Activated CD8-positive, alpha-beta memory T cell treated with anti-CD3 and anti-CD28 coated beads for 24 hours (primary cell): ENCODE measurements around the gene CD207.
"Not testable (repeated sequence)": the region's sequence is repeated elsewhere in the genome, so short reads cannot be mapped to it uniquely, and the experiment has no call there.

Experiments
- DNase-seq: peaks from one replicate; pipeline ENCODE4 v3.0.0-alpha.2; 2020

Gene CD207

DNA sequence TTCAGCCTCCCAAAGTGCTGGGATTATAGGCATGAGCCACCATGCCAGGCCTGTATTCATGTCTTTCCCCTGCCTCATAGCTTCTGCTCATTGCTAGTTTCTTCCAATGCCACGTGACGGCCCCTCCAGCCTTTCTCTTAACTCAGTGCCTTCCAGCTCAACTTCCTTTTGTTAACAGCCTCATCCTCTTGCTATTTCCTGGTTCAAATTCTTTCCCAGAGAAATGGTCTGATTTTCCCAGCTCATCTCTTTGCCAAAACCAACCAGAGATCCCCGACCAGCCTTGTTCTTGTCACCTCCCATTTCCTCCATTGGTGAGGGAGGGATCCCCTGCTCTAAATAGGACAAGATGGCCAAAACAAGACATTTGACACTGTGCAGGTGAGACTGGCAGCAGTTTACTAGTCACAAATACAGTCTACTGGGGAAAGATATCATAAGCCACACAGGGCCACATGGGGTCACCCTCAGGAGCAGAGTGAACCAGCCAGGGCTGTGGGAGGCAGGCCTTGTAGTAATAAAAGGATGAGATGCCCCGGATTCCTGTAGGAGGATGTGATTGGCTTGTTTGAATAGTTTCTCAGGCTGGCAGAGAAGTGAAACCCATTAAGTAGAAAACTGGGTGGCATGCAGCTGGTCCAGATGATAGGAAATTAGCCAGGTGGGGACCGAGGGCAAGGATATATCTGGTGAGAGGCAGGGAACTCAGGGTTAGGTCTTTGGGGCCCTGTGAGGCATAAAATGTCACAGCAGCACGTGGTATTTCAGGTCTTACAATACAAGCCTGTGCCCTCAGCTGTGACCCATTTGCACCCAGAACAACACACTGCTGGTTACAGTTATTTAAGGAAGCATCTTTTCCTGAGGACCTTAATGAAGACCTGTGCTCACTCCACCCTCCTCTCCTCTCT is 6.4 kb downstream of the CD207 start:
- peak; percentile 44 for DNase-seq

DNA sequence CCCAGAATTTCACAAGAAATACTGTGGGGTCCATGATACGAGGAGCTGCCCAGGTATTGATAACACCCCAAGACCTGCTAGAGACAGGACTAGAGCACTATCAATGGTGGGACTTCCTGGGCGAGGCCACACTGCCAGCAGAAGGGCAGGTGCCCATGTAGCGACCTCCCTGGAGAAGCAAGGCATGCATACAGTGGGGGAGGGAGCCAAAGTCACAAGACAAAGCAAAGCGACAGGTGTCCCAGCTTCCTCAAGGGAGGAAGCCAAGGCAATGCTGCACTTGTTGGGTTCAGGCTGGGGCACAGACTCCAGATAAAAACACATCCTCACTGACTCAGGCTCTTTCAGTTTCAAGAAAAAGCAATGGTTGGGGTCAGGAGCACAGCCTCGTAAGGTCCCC is 7.5 kb downstream of the CD207 start:
- DNase-seq = no peak

DNA sequence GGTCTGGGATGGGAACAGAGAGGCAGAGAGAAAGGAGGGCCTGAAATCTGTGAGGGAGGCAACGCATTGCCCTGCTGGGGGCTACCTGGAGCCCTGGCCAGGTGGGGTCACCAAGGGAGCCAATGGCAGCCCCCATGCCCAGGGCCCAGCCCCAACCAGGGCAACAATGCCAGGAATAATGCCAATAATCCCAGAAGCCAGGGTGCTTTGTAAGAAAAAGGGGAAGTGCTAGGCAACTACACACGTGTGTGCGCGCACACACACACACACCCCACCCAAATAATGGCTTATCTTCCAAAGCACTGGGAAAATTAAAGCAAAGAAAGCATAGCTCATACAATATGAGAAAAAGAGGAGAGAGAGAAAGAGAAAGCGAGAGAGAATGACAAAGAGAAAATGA is 8.2 kb downstream of the CD207 start:
- DNase-seq = no peak

DNA sequence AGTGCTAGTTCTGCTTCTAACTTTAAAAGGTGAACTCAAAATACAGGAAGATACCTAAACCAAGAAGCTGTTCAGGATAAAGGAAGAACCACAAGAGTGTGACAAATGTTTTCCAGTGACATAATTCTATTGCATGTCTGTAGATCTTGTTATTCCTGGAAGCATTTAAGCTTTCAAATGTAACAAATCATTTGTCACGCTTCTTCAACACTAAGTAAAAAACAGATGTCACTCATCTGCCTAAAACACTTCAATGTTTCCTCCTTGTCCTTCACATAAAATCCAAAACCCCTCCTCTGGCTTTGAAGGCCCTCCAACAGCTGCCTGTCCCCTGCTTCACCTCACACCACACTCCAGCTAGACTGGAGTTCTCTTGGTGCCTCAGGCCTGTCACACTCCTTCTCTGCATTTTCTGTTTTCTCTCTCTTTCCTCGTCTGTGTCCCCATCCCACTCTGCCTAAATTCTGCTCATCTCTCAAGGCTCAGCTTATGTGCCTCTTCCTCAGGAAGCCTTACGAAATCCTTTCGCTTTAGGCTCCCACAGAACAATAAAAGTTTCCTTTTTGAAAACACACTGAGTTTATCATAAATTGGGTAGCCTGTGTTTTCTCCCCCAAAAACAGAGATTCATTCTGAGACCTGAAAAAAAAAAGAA is 8.8 kb downstream of the CD207 start:
- no peak for DNase-seq

DNA sequence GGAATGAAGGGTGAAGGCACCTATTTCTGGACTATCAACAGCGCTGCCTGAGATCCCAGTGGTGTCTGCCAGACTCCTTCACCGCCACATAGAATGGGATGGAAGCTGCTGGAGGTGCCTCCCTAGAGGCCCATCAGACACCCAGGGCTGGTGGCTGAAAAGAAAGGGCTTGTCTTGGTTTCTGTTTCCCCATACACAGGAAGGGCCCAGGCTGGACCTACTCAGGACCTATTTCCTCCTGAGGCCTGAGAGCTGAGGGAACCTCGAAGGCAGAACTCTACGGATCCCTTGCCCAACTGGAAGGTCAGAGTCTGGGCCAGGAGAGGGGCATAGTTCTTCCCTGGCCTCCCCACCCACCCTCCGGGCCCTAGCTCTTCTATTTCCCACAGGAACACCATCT is 12.4 kb downstream of the CD207 start:
- DNase-seq = peak; percentile 49

DNA sequence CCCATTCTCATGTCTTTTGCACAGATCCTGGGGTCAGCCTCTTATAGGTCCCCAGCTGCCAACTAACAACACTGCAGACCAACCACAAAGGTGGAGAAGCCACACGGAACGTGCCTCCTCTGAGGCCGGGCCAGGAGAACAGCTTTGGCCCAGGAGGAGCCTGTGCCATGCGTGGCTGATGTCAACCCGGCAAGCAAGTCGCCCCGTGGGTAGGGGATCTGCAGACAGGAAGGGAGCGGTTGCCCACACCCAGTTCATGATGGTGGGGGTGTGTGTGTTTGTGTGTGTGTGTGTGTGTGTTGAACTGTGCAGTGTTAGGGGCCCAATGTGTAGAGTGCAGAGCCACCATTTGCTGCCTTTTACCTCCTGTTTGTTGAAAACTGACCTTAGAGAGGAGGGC is 12.8 kb downstream of the CD207 start:
- peak; percentile 47 for DNase-seq

DNA sequence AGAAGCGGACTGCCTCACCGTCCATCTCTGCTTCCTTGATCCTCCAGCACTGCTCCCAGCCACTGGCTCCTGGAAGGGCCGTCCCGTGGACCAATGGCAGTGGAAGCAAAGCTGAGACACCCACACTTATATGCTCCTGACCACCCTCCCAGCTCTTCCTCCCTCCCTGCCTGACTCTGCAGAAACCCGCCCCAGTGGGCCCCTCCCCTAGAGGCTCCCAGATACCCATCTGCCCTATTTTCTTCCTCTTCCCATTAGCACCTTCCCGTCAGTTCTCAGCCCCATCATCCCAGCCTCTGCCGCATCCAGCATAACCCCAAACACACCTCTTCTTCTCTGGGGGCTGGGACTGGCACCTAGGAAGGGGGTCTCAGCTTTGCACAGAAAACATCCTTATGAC is 15.1 kb downstream of the CD207 start, which contains the start of gene CLEC4F:
TSS of gene CLEC4F (minus strand) at position 101 of the 400 bp plus-strand sequence. CDS start at position 25, 76 bp downstream.
- no peak for DNase-seq

DNA sequence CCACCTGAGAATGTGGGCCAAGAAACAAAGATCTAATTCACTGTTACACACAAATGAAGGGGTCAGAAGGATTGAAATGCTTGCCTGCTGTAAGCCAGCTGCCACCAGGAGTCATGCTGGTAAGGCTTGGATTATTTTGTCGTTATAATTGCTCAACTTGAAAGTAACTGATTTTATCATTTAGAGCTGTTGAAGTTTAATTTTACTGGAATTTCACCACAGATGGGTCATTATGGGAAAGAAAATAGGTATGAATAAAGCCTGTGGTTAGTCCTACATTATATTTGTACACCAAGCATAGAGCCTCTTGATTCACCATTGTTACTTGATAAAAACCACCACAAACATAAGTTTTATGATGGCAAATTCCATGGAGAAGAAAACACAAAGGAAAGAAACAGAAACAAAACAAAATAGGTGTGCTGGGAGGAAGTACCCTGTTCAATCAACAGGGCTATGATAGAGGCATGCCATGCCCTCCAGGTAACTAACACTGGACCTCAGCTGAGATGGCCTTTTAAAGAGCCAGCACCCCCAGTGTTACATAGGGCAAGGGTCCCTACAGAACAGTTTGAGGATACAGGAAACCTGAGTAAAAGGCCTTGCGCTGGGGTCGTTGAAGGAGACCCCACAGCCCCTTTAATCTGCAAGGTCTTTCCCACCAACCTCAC is 18.2 kb downstream of the CD207 start:
- DNase-seq = no peak

DNA sequence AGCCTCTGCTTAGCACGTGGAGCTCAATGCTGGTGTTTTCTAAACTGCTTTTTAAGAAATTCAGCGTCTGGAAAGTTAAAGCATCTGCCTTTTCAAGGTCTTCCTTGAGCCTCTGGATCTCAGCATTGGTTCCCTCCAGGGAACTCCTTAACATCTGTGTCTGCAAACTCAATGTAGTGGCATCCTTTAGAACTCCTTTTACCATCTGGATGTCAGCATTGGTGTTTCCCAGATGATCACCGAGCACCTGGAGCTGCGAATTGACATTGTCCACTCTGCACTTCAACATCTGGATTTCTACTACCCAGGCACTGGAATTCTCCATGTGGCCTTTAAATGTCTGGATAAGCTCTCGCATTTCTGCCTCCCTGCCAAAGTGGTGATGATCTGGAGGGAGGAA is 18.9 kb downstream of the CD207 start:
- DNase-seq = no peak

DNA sequence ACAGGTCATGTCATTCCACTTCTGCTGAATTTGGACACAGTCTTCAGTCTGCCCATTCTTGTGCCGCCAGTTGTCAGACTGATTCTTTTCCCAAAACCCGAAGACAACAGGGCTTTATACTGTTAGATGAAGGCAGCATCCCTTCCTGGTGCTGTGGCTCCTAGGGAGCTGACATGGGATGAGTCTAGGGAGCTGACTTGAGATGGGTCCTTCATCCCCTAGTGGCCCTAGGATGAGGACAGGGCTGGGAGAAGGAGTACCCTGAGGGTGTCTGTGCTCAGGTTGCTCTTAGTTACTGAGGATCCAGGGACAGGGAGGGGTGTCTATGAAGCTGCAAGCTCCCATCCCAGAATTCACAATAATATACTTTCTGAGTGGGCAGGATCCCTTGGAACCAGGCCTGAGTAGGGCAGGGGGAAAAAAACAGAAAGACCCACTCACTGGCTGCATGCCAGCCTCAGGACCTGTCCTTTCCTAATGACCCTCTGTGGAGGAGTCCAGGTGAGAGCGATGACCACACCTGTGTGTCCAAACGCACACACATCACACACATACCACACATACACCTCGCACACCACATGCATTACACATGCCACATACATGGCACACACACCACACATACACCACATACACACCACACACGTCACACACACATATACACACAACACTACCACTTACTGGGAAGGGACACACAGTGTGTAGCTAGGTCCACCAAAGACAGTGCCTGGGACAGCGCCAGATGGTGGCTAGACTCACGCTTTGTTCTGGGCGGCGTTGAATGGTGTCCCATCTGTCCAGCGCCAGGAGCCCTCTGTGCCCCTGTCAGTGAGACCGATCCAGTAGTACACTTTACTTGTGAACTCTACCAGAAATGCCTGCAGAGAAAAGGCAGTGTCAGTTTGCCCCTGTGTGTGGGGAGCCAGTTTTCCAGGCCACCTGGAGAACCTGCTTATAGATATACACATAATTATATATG is 26.3 kb downstream of the CD207 start:
- no peak for DNase-seq

DNA sequence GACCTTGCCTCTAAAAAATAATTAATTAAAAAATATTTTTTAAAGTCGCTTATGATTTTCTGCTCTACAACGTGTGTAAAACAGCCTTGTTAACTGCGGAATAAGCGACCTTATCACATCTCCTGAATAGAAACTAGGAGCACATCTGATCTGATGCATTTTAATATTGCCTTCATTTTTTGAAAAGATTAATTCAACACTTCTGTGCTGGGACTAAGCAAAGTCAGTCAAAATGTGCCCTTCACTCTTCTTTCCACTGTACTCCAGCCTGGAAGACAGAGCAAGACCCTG is 27.8 kb downstream of the CD207 start:
- no peak for DNase-seq

DNA sequence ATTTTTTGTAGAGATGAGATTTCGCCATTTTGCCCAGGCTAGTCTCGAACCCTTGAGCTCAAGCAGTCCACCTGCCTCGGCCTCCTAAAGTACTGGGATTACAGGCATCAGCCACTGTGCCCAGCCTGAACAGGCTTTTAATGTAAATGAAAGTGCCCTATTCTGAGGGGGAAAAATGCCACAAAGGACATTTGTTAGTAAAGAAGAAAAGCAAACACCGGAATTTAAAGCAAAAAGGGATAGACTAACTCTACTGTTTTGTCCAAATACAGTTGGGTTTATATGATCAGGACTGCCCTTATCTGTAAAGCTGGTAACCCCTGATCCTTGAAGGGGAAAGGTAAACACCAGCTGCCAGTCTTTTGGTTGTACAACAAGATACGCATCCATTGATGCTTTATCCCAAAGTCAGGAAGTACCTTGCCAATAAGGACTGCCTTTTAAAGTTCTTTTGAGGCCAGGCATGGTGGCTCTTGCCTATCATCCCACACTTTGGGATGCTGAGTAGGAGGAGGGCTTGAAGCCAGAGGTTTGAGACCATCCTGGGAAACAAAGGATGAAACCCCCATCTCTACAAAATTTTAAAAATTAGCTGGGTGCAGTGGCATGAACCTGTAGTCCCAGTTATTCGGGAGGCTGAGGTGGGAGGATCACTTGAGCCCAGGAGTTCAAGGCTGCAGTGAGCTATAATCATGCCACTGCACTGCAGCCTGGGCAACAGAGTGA is 28.4 kb downstream of the CD207 start:
- no peak for DNase-seq

DNA sequence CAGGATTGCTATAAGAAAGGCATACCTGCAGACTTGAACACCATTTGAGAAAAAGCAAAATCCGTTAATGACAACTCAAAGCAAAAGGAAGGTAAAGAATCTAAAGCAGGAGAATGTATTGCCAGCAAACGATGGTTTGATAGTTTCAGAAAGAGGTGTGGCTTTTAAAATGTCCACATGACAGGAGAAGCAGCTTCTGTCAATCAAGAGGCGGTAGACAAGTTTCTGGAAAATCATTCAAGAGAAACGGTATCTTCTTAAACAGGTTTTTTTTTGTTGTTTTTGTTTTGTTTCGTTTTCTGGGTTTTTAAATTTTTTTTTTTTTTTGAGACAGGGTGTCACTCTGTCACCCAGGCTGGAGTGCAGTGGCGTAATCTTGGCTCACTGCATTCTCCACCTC is 29.0 kb downstream of the CD207 start:
- DNase-seq = no peak

DNA sequence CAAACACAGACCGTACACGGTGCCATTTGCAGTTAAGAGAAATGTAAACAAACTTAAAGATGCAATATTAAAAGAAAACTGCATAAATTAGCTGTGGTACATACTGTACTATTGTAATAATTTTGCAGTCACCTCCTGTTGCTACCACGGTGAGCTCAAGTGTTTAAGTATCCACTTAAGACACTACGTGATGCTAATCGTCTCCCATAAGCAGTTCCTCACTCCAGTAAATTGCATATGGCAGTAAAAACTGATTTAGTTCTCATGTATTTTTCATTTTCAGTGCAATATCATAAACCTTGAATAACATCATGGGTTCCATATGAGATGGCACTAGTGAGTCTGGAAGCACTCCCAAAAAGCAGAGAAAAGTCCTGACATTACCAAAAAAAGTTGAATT is 29.6 kb downstream of the CD207 start:
- DNase-seq = no peak

DNA sequence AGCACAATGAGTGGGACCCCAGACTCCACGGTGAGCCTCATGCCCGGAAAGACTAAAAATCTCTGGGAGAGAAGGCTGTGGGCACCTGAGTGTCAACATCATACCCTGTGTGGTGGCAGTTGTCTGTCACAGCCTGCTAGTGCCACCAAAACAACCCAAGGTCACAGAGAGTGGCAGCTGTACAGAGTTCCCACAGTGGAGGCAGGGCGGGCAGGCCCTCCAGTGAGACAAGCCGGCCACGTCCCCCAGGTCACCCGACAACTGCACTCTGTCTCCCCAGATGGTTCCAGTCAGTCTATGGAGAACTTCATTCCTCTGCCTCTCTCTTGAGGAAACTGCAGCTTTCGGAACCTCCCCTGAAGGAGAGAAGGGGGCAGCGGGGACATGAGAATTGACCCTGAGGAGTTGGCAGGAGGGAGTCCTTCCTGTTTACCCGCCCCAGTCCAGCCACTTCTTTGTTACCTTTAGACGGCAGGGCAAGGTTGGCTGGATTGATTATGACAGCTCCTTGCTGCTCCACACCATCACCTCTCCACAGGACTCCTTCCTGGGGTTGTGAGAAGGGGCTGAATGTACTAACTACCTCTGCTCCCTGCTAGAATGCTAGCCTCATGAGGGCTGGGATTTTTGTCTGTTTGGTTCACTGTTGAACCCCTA is 33.9 kb downstream of the CD207 start:
- no peak for DNase-seq

DNA sequence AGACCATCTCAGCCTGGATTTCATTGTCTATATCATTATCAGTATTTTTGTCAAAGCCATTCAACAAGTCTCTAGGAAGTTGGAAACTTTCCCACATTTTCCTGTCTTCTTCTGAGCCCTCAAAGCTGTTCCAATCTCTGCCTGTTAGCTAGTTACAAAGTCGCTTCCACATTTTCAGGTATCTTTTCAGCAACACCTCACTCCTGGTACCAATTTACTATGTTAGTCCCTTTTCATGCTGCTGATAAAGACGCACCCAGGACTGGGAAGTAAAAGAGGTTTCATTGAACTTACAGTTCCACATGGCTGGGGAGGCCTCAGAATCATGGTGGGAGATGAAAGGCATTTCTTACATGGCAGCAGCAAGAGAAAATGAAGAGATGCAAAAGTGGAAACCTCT is 35.9 kb downstream of the CD207 start:
- DNase-seq = no peak

DNA sequence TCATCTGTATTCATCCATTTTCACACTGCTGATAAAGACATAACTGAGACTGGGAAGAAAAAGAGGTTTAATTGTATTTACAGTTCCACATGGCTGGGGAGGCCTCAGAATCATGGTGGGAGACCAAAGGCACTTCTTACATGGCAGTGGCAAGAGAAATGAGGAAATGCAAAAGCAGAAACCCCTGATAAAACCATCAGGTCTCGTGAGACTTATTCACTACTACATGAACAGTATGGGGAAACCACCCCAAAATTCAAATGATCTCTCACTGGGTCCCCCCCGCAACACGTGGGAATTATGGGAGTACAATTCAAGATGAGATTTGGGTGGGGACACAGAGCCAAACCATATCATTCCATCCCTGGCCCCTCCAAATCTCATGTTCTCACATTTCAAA is 37.6 kb downstream of the CD207 start:
- DNase-seq = not testable (repeated sequence)

DNA sequence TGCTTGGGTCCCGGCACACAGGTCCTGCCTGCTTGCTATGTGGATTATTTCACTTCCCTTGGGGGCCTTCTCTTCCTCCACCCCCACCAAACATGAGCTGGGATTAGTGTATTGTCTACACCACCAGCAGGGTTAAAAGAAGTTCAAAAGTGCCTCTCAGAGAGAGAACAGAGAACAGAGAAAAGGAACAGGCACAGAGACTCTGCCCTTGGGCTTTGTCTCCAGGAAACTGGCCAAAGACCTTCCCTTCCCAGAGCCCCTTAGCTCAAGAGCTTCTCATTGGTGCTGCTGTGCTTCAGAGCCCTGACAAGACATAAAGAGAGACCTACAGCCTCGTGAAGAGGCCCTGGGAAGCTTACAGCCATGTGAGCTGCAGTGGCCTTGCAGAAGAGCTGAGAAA is 38.1 kb downstream of the CD207 start:
- DNase-seq = no peak

DNA sequence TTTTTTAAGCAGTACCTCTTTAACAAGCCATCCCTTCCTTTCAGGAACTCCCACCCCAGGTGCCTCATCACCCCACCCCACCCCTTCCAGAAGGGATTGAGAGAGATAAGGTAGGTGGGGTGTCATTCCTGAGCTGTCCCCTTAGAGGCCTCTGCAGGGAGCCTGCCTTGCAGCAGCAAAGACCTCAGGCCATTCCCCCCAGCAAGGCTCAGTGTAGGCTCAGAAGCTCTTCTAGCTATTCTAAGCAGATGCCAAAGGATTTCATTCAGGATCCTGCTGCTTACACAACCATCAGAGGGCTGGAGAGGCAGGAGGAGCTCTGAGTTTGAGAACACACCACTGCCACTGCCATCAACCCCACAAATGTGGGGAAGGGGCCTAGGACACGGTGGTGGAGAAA is 39.4 kb downstream of the CD207 start:
- no peak for DNase-seq

DNA sequence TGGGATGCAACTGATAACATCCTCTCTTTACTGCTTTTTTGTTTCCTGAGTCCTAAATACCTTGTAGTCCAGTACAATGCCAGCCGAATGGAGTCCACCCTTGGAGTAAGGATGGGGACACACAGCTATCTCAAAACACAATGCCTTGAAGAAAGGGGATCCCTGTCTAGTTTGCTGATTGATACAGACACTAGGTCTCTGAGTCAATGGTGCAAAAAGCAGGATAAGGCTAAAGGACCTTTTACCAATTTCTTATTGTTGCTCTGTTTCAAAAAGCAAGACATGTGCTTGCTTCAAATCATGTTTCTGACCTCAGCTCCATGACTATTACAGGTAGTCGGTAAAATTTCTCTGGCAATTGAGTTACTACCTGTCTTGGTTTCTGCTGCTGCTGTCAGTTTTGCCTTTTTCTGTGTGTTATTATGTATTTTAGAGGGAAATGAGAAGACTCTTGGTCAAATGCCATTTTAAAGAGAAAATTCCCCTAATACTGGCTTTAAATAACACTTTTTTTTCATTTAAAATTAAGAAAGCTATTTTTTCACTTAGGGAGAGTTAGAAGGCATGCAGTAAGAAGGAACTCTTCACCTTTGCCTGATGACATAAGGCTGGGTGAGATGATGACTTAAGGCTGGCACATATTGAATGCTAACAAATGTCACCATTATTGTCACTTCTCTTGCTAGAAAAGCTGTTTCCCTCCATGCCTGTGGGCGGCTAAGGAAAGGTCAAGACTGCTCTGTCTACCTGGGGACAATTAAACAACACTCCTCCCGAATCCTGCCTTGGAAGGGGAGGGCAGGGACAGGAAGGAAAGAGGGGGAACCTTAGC is 40.2 kb downstream of the CD207 start:
- DNase-seq = no peak

DNA sequence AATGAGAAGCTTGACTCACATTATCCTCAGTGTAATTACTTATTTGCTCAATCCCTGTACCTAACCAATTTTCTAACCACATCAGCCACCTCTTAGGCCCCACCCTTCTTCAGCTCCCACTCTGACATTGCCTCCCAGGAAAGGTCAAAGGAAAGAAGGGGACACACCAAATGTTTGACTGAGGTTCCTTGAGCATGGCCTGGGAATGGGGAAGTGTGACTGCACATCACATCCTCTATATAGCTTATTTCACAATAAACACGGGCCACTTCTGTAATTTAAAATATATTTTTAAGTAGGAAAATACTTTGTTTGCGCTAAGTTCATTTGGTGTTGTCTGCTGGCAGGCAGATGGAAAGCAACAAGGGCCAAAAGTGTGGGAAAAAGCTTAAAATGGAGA is 42.2 kb downstream of the CD207 start:
- no peak for DNase-seq
